Hippocampal formation (tissue), 2 donors: ENCODE measurements around the gene EPHX1.
"Not testable (repeated sequence)": the region's sequence is repeated elsewhere in the genome, so short reads cannot be mapped to it uniquely, and the experiment has no call there.

ENCODE experiments used
- DNase-seq, 2 donors: peaks; one replicate each; lab custom pipeline; 2025; lab: John Stamatoyannopoulos, UW

The EPHX1 gene

GRCh38 chr1:225809842-225810578 lies at the start of gene EPHX1:
Gene EPHX1, plus strand, starts transcription at chr1:225810124. Its CDS starts 18,606 bp downstream, at chr1:225828730.
- peak; percentile 86 to 90 for DNase-seq

- DNase-seq: no peak
Observed at GRCh38 chr1:225760531-225760930, 49.4 kb upstream of the EPHX1 start.

GRCh38 chr1:225761395-225761794 lies 48.5 kb upstream of the EPHX1 start:
- DNase-seq: not testable (repeated sequence)

GRCh38 chr1:225762002-225762441 lies 47.9 kb upstream of the EPHX1 start:
- DNase-seq: no peak

- DNase-seq: no peak
Observed at GRCh38 chr1:225762444-225762843, 47.5 kb upstream of the EPHX1 start.

GRCh38 chr1:225763716-225764548 lies 46.0 kb upstream of the EPHX1 start:
- no peak for DNase-seq

- DNase-seq: no peak
Observed at GRCh38 chr1:225765982-225766674, 43.8 kb upstream of the EPHX1 start.

- DNase-seq: no peak
Observed at GRCh38 chr1:225766967-225767633, 42.8 kb upstream of the EPHX1 start.

GRCh38 chr1:225767634-225768540 lies 42.0 kb upstream of the EPHX1 start:
- DNase-seq: no peak

GRCh38 chr1:225768662-225769426 lies 41.1 kb upstream of the EPHX1 start:
- no peak for DNase-seq

- DNase-seq: no peak
Observed at GRCh38 chr1:225769687-225770086, 40.2 kb upstream of the EPHX1 start.

- no peak for DNase-seq
Observed at GRCh38 chr1:225770561-225771248, 39.2 kb upstream of the EPHX1 start.

GRCh38 chr1:225771661-225772322 lies 38.1 kb upstream of the EPHX1 start:
- DNase-seq: no peak

GRCh38 chr1:225772323-225772768 lies 37.6 kb upstream of the EPHX1 start:
- peak; percentile 69 to 76 for DNase-seq

GRCh38 chr1:225772848-225773247 lies 37.1 kb upstream of the EPHX1 start:
- no peak for DNase-seq

GRCh38 chr1:225774281-225775147 lies 35.4 kb upstream of the EPHX1 start:
- no peak for DNase-seq

- no peak for DNase-seq
Observed at GRCh38 chr1:225776294-225776693, 33.6 kb upstream of the EPHX1 start.
